Fibroblast of skin of scalp (primary cell): Measurements from ENCODE around the gene TBC1D1.

Experiments used
- DNase-seq: peaks from one replicate; pipeline ENCODE4 v3.0.0-alpha.2; 2013

The TBC1D1 gene

GRCh38 chr4:37924946-37925345 is 34.1 kb downstream of the TBC1D1 start:
- DNase-seq: no peak

DNA sequence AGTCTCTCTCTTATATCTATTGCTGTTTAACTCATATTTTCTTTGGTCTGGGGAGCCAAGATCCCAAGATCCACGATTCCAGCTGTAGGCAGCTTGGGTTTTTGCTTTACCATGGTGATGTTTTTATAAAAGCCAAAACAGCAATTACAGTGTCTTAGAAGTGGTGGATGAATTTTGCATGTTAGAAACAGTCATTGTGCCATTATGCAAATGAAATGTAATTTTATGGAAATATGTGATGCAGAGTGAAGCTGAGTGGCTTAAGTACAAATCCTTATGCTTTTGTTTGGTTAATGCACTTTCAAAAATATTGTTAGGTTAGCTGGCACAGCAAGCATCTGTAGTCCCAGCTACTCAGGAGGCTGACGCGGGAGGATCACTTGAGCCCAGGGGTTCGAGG is 36.5 kb downstream of the TBC1D1 start:
- DNase-seq: no peak

DNA sequence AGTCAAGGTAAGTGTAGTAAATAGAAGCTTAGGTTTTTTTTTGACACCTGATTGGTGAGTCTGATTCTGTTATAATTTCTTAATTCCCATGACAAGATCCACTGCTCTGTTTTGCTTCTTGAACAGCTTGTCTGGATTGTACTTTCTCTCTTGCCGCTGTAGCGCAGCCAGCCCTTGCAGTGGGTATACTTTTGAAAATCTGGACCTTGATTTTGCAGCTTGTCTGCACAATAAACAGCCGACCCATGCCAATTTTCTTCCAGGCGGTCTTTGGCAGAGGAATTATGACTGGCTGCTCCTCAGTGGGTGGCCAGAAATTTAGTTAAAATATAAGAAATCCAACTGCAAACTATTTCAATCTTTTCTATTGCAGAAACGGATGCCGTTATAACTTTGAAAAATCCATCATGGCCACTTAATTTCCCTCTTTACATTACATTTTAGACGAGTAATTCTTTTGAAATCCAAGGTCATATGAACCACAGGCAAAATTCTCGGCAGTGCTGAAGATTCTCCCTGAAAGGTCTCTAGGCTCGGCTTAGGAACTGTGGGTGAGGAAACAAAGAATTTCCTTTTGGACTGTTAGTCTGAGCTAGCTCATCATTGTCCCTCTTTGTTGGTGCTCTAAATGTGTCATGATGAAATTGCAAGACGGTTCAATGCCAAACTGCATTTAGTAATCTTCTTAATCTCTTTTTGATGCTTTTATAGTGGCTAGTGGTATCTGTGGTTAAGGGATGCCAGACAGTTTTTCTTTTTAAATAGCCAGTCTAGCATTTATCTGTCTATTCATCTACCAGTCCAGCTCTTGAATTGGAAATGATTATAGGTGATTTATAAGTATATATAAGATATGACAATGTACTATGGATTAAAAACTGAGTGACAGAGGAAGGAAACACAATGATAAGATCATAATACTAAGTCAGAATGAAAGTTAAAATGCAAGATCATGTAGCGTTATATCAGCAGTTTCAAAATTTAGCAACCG is 37.8 kb downstream of the TBC1D1 start:
- peak; percentile 35 for DNase-seq

DNA sequence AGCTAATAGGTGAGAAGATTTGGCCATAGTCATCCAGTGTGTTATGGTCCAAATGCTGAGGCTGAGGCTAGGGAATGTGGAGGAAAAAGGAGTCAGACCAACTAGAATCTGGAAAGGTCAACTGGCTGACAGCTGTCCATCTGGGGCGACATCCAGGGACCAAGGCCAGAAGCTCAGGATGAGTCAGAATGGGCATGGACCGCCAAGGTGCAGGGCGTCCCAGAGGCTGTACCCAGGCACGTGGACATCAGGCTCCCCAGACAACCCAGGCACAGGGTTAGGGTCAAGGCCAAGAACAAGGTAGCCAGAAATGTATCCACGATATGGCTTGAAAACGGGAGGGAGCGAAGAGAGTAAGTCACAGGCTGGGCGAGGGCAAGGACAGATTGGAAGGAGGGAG is 43.2 kb downstream of the TBC1D1 start:
- DNase-seq: no peak

GRCh38 chr4:37934609-37935008 is 43.7 kb downstream of the TBC1D1 start:
- DNase-seq: no peak

- no peak for DNase-seq
These were observed 44.1 kb downstream of the TBC1D1 start for GRCh38 chr4:37935026-37935425.

GRCh38 chr4:37936889-37937498 is 46.1 kb downstream of the TBC1D1 start:
- DNase-seq: no peak

- DNase-seq: no peak
These were observed 47.3 kb downstream of the TBC1D1 start for GRCh38 chr4:37938208-37938607.

DNA sequence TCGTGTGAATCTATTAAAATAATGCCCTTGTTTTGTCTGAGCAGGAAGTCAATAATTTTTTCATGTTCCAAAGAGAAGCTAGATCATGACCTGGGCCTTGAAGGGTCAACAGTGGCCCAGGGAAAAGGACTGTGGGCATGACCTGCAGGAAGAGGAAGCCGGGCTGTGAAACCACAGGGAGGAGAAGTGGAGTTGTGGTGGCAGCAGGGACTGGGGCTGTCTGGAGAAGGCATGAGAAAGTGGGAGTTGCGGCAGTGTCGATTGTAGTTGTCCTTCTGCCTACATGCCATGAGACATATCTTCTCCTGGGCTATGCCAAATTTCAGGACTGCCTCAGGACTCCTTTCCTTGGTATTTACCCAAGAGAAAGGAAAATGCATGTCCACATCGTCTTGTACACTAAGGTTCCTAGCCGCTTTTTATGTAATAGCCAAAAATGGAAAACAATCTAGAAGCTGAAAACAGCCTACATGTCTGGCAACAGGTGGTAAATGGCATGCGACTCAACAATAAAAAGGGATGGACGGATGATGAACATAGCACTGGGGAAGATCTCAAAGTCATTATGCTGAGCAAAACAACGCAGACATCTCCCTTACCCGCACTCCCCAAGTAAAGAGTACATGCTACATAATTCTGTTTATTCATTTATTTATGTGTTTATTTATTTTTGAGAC is 55.8 kb downstream of the TBC1D1 start:
- no peak for DNase-seq

GRCh38 chr4:37948542-37948941 is 57.7 kb downstream of the TBC1D1 start:
- no peak for DNase-seq

DNA sequence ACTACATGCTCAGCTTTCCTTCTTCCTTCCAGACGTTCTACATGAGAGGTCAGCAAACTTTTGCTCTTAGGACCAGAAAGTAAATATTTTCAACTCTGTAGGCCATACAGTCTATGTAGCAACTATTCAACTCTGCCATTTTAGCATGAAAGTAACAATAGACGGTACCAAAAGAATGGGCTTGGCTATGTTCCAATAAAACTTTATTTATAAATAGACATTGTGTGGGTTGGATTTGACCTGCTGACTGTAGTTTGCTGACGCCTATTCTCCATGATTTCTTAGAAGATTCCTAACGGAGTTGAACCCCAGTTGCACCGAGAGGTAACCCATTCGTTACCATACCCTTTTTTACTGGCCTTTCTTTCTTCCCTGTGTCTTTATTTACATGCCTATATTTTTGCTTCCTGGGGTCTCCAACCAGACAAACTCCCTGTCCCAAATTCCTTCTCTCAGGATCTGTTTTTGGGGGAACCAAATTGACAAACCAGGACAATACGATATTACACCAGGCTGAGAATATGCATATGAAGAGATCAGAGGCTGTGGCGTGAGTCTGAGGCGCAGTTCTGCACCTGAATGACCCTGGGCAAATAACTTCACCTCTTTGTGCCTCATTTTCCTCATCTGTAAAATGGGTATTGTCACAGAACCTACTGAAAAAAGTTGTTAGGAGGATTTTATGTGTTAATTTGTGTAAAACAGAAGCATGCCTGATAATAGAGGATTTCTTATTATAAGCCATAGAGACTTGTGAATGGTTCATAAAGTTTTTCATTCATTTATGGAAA is 58.9 kb downstream of the TBC1D1 start:
- DNase-seq: no peak

GRCh38 chr4:37951461-37952352 is 60.8 kb downstream of the TBC1D1 start:
- DNase-seq: no peak

DNA sequence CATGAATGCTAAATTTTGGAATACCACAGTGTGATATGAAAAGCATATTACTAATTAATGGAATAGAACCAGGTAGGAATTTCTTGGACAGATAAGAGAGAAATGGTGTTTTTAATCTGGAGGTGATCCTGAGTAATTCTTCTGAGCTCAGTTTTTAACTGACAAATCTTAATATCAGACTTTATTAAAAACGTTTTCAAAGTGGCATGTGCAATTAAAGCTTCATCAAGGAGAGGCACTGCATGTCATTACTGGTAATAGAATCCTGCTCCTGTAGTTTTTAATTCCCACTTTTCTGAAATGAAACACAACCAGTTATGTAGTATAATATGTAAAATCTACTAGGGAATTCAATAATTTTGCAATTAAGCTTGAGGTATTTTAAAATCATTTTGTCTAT is 62.3 kb downstream of the TBC1D1 start:
- no peak for DNase-seq

DNA sequence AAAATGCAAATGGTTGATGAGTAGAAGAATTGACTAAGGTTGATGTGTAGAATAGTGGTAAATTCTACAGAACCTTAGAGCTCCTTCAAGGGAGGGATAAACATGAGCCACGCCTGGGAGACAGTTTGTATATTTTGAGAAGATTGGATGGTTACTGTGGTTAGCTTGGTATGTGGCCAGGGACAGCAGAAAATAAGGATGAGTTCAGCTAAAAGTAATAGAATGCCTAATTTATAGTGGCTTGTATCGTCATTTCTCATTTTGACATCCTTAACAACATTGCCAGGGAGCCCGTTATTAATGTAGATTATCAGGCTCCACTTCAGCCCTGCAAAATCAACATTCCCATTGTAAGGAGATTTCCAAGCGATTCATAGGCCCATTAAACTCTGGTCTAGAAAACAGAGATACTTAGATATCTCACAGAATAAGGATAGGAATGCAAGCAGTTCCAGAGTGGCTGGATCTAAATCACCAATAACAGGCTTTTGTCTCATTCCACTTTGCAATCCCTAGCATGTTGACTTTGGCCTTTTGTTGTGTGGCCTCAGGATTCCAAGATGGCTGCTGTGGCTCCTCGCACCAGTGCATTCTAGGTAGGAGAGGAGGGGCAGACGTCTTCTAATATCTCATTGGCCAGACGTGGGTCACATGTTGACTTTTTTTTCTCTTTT is 62.9 kb downstream of the TBC1D1 start:
- DNase-seq: peak; percentile 25

GRCh38 chr4:37956941-37957340 is 66.1 kb downstream of the TBC1D1 start:
- no peak for DNase-seq

DNA sequence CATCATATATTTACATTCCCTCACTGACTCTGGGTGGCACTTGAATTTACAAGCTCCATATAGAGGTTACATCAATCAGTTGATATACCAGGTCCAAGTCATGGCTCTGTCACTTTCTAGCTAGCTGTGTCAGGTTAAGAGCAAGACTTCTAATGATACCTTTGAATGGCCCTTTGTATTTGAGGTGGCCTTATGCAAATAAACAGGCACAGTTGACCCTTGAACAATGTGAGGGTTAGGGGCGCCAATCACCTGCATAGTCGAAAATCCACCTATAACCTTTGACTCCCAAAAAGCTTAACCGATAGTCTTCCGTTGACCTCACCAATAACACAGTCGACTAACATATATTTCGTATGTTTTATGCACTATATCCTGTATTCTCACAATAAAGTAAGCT is 68.0 kb downstream of the TBC1D1 start:
- no peak for DNase-seq

- no peak for DNase-seq
These were observed 69.2 kb downstream of the TBC1D1 start, which contains the start of gene PTTG2 for GRCh38 chr4:37960098-37960497. Gene PTTG2 (plus strand): TSS chr4:37960398. CDS start chr4:37960435, 37 bp downstream.

- no peak for DNase-seq
These were observed 70.0 kb downstream of the TBC1D1 start for GRCh38 chr4:37960679-37961450.

- no peak for DNase-seq
These were observed 74.0 kb downstream of the TBC1D1 start for GRCh38 chr4:37964734-37965457.
